ENCODE data around the gene SNX10. TPM values are rescaled to one million over a fixed set of nuclear protein-coding genes. Genes with fewer than 3 reads are reported as not detected.

SNX10 gene
- total RNA-seq, 1 donor from 2014 or later, result 5.2 TPM

GRCh38 chr7:26409661-26410547 is 118.2 kb downstream of the SNX10 start:
- no peak for TF ChIP-seq POLR2A (IDR thresholded peaks at IDR 0.05)
- no peak for TF ChIP-seq POLR2AphosphoS5 (IDR thresholded peaks at IDR 0.05; ENCODE audit: insufficient read depth in 1 of 2, low read depth in 1 of 2)
- TF ChIP-seq CTCF (IDR thresholded peaks at IDR 0.05), result no peak

GRCh38 chr7:26413007-26413691 is 121.5 kb downstream of the SNX10 start:
- no peak for DNase-seq (ENCODE audit: extremely low spot score in 2 of 2)
- no peak for TF ChIP-seq CTCF (IDR thresholded peaks at IDR 0.05)
- H3K9me3 ChIP-seq, result no peaks in the 10 kb centered on the region
- H3K27ac ChIP-seq, result no peak overlapping the region
- H3K27me3 ChIP-seq, result no peaks in the 10 kb centered on the region
- H3K4me3 ChIP-seq, result no peak overlapping the region
- no peaks in the 10 kb centered on the region for H3K36me3 ChIP-seq
- intact Hi-C loops (cut with DNase I), result no loop called here
- no peaks in the 10 kb centered on the region for H3K4me1 ChIP-seq

More at GRCh38 chr7:26409661-26410547, 118.2 kb downstream of the SNX10 start:
- no peak overlapping the region for H3K4me3 ChIP-seq
- H3K9me3 ChIP-seq, result no peaks in the 10 kb centered on the region
- no peaks in the 10 kb centered on the region for H3K4me1 ChIP-seq
- no peak overlapping the region for H3K27ac ChIP-seq
- no peaks in the 10 kb centered on the region for H3K36me3 ChIP-seq
- H3K27me3 ChIP-seq, result no peaks in the 10 kb centered on the region
- intact Hi-C loops (cut with DNase I), result no loop called here
- DNase-seq (ENCODE audit: extremely low spot score in 2 of 2), result no peak

DNA sequence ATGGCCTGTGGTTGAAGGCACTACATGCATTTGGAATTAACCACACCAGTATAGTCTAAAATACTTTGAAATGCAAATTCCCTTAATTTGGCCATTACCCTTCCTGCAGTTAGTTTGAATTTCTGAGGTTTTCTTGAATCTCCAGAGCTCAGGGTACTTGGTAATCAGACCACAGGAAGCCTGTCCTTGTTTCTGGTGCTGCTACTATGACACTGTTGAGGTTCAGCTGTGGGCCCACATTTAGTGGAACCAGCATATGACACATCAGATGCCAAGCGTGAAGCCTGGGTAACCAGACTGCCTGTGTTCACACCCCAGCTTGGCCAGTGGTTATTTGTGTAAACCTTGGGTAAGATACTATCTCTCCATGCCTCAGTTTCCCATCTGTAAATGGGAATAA is 124.3 kb downstream of the SNX10 start:
- DNase-seq (ENCODE audit: extremely low spot score in 2 of 2), result no peak
- Histone ChIP-seq H3K4me3 (no peak overlapping the region), H3K27ac (no peak overlapping the region), H3K27me3 (no peaks in the 10 kb centered on the region), H3K9me3 (no peaks in the 10 kb centered on the region), H3K4me1 (no peaks in the 10 kb centered on the region), H3K36me3 (no peaks in the 10 kb centered on the region)
- intact Hi-C loops (cut with DNase I), result no loop called here
- TF ChIP-seq POLR2AphosphoS5 (IDR thresholded peaks at IDR 0.05; ENCODE audit: insufficient read depth in 1 of 2, low read depth in 1 of 2), result no peak
- no peak for TF ChIP-seq CTCF (IDR thresholded peaks at IDR 0.05)
- no peak for TF ChIP-seq POLR2A (IDR thresholded peaks at IDR 0.05)

GRCh38 chr7:26417911-26418413 is 126.3 kb downstream of the SNX10 start:
- Histone ChIP-seq H3K36me3 (no peaks in the 10 kb centered on the region), H3K27me3 (no peaks in the 10 kb centered on the region), H3K4me1 (no peaks in the 10 kb centered on the region), H3K9me3 (no peaks in the 10 kb centered on the region), H3K27ac (no peak overlapping the region), H3K4me3 (no peak overlapping the region)
- intact Hi-C loops (cut with DNase I), result no loop called here
- TF ChIP-seq POLR2AphosphoS5 (IDR thresholded peaks at IDR 0.05; ENCODE audit: insufficient read depth in 1 of 2, low read depth in 1 of 2), result peak in 1 of 2 donors; percentile 34
- no peak for TF ChIP-seq CTCF (IDR thresholded peaks at IDR 0.05)
- no peak for DNase-seq (ENCODE audit: extremely low spot score in 2 of 2)

DNA sequence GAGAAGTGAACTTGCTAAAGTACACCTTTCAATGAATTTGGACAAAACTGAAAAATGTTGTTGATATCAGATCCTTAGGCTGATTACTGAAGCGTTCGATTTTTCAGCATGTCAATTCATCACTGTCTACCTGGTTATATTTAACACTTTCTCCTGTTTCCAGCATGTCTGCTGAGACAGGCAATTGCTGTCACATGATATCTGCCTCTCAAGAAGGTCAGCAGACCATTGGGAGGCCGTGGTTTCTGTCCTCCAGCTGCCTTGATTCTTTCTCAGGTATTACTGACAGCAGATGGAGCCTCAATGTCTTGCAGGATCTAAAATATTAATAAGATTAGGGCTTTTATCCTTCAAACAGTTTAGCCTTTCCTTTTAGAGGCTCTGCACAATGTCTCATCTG is 127.5 kb downstream of the SNX10 start:
- intact Hi-C loops (cut with DNase I), result no loop called here
- H3K4me3 ChIP-seq, result no peak overlapping the region

More for the DNA sequence above, 127.5 kb downstream of the SNX10 start:
- DNase-seq (ENCODE audit: extremely low spot score in 2 of 2), result no peak
- no peaks in the 10 kb centered on the region for H3K9me3 ChIP-seq
- H3K36me3 ChIP-seq, result no peaks in the 10 kb centered on the region
- TF ChIP-seq POLR2A (IDR thresholded peaks at IDR 0.05) (no peak), POLR2AphosphoS5 (IDR thresholded peaks at IDR 0.05; ENCODE audit: insufficient read depth in 1 of 2, low read depth in 1 of 2) (no peak), CTCF (IDR thresholded peaks at IDR 0.05) (no peak)
- no peaks in the 10 kb centered on the region for H3K27me3 ChIP-seq
- no peaks in the 10 kb centered on the region for H3K4me1 ChIP-seq
- H3K27ac ChIP-seq, result no peak overlapping the region
